Immature natural killer cell (primary cell): ENCODE data around the gene SPRR2A. TPM values are rescaled to one million over a fixed set of nuclear protein-coding genes. Genes with fewer than 3 reads are reported as not detected.
"Not testable (repeated sequence)": the region's sequence is repeated elsewhere in the genome, so short reads cannot be mapped to it uniquely, and the experiment has no call there.

ENCODE experiments used
- DNase-seq, 3 donors: peaks; one replicate each; pipeline ENCODE4 v3.0.0; 2022; ENCODE audit warnings: mixed read lengths in 1 of 3
- H3K27ac Mint-ChIP-seq, 6 donors: one replicate each; pipeline ENCODE4 v1.8.0; 2020; ENCODE audit warnings: mixed read lengths in 6 of 6, mild to moderate bottlenecking in 5 of 6, inconsistent platforms in 4 of 6, moderate library complexity in 3 of 6
- H3K27me3 Mint-ChIP-seq, 3 donors: one replicate each; pipeline ENCODE4 v1.8.0; 2020 to 2021; ENCODE audit warnings: low read depth in 3 of 3, mild to moderate bottlenecking in 3 of 3, mixed read lengths in 3 of 3, moderate library complexity in 3 of 3, inconsistent platforms in 1 of 3
- H3K36me3 Mint-ChIP-seq, 3 donors: one replicate each; pipeline ENCODE4 v1.8.0; 2020; ENCODE audit warnings: mixed read lengths in 3 of 3, inconsistent platforms in 2 of 3, mild to moderate bottlenecking in 2 of 3
- H3K4me1 Mint-ChIP-seq, 2 donors: one replicate each; pipeline ENCODE4 v1.8.0; 2020; ENCODE audit warnings: inconsistent platforms in 2 of 2, mild to moderate bottlenecking in 2 of 2, mixed read lengths in 2 of 2, moderate library complexity in 1 of 2
- H3K4me3 Mint-ChIP-seq, 5 donors: one replicate each; pipeline ENCODE4 v1.8.0; 2020; ENCODE audit warnings: mild to moderate bottlenecking in 5 of 5, mixed read lengths in 5 of 5, inconsistent platforms in 3 of 5, moderate library complexity in 3 of 5
- H3K9me3 Mint-ChIP-seq, 6 donors: one replicate each; pipeline ENCODE4 v1.8.0; 2020; ENCODE audit warnings: mild to moderate bottlenecking in 6 of 6, mixed read lengths in 6 of 6, inconsistent platforms in 4 of 6, moderate library complexity in 3 of 6
- polyA plus RNA-seq, 3 donors: library from polyadenylated mRNA; unstranded; fragments of 300-500 nt; fragmentation: Illumina TruSeq; gene quantifications; one replicate each; pipeline ENCODE4 v1.2.3, GENCODE V29; 2021

SPRR2A gene
- polyA plus RNA-seq, 3 donors from 2014 or later: not detected

DNA sequence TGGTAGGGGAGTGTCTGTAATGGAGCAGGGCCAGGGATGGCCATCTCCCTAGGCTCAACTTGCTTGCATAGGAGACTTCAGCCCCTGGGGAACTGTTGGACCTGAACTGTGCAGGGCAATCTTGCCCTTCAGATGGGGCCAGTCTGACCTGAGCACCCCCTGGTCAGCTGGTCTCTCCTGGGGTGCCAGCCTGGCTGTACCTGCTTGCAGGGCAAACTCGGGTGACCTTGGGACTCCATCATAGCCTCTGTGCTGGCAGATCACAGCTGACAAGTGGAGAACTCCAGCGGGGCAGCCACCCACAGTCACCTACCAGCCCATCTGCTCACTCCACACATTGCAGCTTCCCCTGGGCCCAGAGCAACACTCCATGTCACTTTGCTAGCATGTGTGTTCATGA, 8.1 kb downstream of the SPRR2A start:
- no peak for DNase-seq
- Mint-ChIP-seq H3K4me3 (no peak overlapping the region), H3K36me3 (no peaks in the 10 kb centered on the region), H3K27ac (no peak overlapping the region), H3K27me3 (peaks cover 3 to 25% (median 10%) of the 10 kb centered on the region in 3 donors), H3K4me1 (no peaks in the 10 kb centered on the region), H3K9me3 (peaks cover 0 to 3% (median 0%) of the 10 kb centered on the region in 6 donors)

DNA sequence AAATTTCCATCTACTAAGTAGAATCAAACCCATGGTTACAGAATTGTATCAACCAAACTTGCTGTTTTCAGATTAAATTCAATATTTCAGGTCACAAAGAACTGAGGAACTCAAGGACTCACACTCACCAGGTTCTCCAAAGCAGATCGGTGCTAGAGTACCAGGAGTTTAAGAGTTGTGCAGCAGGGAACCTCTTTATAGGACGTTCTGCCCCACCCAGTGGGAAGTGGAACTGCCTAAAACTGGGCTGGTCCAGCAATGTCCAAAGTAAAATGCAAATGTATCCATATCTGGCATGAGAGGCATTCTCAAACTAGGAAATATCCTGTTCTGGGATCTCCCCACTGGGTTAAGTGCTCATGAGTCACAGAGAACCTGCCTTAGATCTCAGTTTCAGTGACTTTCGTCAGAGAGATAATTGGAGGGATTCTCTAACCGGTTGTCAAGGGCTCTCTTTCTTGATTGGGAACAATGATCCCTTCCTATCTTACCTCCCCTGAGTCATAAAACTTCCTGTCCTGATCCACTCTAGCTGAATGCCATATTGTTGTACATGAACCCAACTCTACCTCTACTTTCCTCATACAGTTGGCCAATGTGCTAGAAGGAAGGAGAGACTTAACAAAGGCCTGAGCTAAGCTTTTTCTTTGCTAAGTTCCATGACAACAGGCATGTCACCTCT, 16.2 kb downstream of the SPRR2A start, which contains the start of gene SPRR2D:
Gene SPRR2D, minus strand, starts transcription at position 171 of the 682 bp plus-strand sequence. CDS start 774 bp downstream, outside the sequence.
- H3K4me1 Mint-ChIP-seq: no peaks in the 10 kb centered on the region
- H3K4me3 Mint-ChIP-seq: no peak within 1 kb of the TSS
- peaks cover 7 to 14% (median 7%) of the 10 kb centered on the region in 3 donors for H3K27me3 Mint-ChIP-seq
- H3K36me3 Mint-ChIP-seq: no peaks in the 10 kb centered on the region
- no peak for DNase-seq
- peaks cover 0 to 6% (median 0%) of the 10 kb centered on the region in 6 donors for H3K9me3 Mint-ChIP-seq
- no peak within 1 kb of the TSS for H3K27ac Mint-ChIP-seq

DNA sequence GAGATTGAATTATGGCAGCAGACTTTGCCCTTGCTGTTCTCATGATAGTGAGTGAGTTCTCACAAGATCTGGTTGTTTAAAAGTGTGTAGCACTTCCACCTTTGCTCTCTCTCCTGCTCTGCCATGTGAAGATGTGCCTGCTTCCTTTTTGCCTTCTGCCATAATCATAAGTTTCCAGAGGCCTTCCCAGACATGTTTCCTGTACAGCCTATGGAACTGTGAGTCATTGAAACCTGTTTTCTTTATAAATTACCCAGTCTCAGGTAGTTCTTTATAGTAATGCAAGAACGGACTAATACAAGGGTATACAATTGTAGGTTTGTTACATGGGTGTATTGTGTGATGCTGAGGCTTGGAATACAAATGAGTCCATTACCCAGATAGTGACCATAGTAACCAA, 22.1 kb downstream of the SPRR2A start:
- Mint-ChIP-seq H3K4me1 (no peaks in the 10 kb centered on the region), H3K27ac (no peak overlapping the region), H3K4me3 (no peak overlapping the region), H3K9me3 (no peaks in the 10 kb centered on the region), H3K27me3 (peaks cover 2 to 5% (median 3%) of the 10 kb centered on the region in 3 donors), H3K36me3 (no peaks in the 10 kb centered on the region)
- no peak for DNase-seq

DNA sequence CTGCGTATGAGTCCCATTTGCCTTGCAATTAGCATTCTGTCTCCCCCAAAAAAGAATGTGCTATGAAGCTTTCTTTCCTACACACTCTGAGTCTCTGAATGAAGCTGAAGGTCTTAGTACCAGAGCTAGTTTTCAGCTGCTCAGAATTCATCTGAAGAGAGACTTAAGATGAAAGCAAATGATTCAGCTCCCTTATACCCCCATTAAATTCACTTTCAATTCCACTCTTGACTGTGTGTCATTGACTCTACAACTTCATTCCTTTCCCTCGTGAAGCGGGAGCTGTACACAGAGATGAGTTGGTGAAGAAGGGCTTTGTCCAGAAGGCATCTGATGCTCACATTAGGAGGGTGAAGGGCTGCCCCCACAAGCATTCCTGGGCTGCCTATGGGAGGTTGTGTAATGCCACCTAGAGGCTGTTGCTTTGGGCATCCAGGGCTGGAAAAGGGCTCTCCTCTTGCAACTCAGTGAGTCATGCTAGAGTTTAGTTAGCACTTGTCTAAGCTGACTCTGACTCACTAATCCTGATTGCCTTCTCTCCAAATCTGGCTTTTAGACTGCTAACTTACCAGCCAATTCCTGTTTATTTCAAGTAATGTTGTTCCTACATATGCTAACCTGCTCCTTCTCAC, 24.5 kb downstream of the SPRR2A start:
- Mint-ChIP-seq H3K36me3 (no peaks in the 10 kb centered on the region), H3K9me3 (peaks cover 0 to 2% (median 0%) of the 10 kb centered on the region in 6 donors), H3K27me3 (peaks cover 3 to 5% (median 5%) of the 10 kb centered on the region in 3 donors), H3K27ac (no peak overlapping the region), H3K4me3 (no peak overlapping the region), H3K4me1 (no peaks in the 10 kb centered on the region)
- no peak for DNase-seq

DNA sequence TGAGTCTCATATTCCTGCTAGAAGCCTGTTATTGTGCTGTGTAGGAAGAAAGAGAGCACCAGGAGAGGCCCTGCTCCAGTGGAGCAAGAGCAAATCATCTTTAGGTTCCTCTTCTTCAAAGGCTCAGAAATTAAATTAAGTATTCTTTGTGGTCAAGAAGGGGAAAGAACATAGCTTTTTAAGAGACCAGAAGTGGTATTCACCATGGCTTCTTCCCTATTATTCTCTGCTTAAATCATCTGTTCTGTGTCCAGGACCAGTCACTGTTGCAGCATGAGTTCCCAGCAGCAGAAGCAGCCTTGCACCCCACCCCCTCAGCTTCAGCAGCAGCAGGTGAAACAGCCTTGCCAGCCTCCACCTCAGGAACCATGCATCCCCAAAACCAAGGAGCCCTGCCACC, 25.2 kb downstream of the SPRR2A start:
- peaks cover 0 to 2% (median 0%) of the 10 kb centered on the region in 6 donors for H3K9me3 Mint-ChIP-seq
- H3K27ac Mint-ChIP-seq: no peak overlapping the region
- no peaks in the 10 kb centered on the region for H3K36me3 Mint-ChIP-seq
- no peak for DNase-seq
- H3K4me1 Mint-ChIP-seq: no peaks in the 10 kb centered on the region
- no peak overlapping the region for H3K4me3 Mint-ChIP-seq
- H3K27me3 Mint-ChIP-seq: peaks cover 3 to 5% (median 5%) of the 10 kb centered on the region in 3 donors

DNA sequence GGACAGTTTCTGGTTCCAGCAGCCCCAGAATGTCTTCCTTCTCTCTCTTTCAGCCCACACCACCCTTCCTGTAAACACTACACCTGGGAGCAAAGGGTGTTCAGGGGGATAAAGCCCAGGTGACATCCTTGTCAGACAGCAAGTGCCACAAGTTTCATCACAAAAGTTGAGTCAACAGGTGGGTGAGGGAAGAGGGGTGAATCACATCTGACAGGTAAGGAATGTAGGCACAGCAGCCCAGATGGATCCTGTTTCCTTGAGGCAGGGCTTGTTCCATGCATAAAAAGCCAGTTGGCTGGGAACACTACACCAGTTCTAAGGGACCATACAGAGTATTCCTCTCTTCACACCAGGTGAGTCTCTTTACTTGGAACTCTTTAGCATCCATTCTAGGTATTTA, 26.4 kb downstream of the SPRR2A start, which contains the start of gene SPRR1B:
Gene SPRR1B, plus strand, starts transcription at position 309 of the 400 bp plus-strand sequence. CDS start 1,143 bp downstream, outside the sequence.
- Mint-ChIP-seq H3K27me3 (peaks cover 3 to 8% (median 3%) of the 10 kb centered on the region in 3 donors), H3K4me1 (no peaks in the 10 kb centered on the region), H3K27ac (no peak within 1 kb of the TSS), H3K9me3 (peaks cover 0 to 2% (median 0%) of the 10 kb centered on the region in 6 donors), H3K4me3 (no peak within 1 kb of the TSS), H3K36me3 (no peaks in the 10 kb centered on the region)
- no peak for DNase-seq

DNA sequence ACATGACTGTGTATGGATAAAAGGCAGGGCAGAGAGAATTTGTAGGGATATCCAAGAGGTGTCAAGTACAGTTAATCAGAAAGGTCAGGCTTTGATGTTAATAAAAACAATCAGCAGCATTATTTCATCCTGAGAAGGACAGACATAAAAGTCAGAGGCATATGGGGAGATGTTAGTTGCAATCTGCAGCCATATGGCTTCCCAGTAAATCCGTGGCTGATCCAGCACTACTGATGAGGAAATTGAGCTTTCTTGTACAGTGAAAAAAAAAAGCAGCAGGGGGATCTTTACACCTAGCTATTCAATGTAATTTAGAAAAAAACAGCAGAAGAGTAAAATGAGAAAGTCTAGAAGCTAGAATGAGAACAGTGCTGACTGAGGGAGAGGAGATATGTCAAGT, 28.5 kb downstream of the SPRR2A start:
- Mint-ChIP-seq H3K27me3 (peaks cover 0 to 8% (median 3%) of the 10 kb centered on the region in 3 donors), H3K27ac (no peak overlapping the region), H3K9me3 (peaks cover 0 to 2% (median 0%) of the 10 kb centered on the region in 6 donors), H3K4me1 (no peaks in the 10 kb centered on the region), H3K4me3 (no peak overlapping the region), H3K36me3 (no peaks in the 10 kb centered on the region)
- no peak for DNase-seq

DNA sequence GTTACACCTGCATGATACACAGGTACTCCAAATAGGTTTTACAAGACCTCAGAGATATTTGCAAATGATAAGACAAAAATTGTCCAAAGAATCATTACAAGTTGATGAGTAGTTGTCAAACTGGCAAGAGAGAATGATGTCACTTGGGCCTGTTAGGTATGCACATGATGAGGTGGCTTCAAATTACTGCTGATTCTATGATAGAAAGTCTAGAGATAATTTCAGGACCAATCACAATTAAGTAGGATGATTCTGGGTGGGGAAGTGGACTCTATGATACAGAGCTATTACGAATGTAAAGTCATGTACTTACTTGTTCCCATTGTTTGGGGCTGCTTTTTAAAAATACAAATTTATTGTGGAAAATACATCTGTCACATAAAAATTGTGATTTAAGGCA, 31.5 kb downstream of the SPRR2A start:
- DNase-seq: no peak
- no peak overlapping the region for H3K27ac Mint-ChIP-seq
- no peak overlapping the region for H3K4me3 Mint-ChIP-seq
- peaks cover 0 to 9% (median 5%) of the 10 kb centered on the region in 3 donors for H3K27me3 Mint-ChIP-seq
- no peaks in the 10 kb centered on the region for H3K36me3 Mint-ChIP-seq
- no peaks in the 10 kb centered on the region for H3K4me1 Mint-ChIP-seq
- H3K9me3 Mint-ChIP-seq: peaks cover 0 to 2% (median 0%) of the 10 kb centered on the region in 6 donors

DNA sequence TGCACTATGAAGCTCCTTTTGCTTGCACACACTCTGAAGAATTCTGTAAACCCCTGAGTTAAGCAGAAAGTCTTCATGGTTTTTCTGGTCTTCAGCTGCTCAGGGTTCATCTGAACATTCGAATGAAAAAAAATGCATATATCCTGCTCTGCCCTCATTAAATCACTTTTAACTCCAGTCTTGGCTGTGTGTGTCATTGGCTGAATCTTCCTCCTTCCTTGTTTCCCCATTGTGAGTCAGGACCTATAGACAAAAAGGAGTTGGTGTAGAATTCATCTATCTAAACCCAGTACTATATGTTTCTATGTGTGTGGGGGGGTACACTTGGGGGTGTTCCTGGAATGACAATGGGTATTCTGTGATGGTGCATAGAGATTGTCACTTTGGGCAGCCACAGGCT, 32.9 kb downstream of the SPRR2A start:
- no peaks in the 10 kb centered on the region for H3K4me1 Mint-ChIP-seq
- peaks cover 0 to 4% (median 0%) of the 10 kb centered on the region in 6 donors for H3K9me3 Mint-ChIP-seq
- DNase-seq: no peak
- H3K4me3 Mint-ChIP-seq: no peak overlapping the region
- H3K27ac Mint-ChIP-seq: no peak overlapping the region
- H3K36me3 Mint-ChIP-seq: no peaks in the 10 kb centered on the region
- H3K27me3 Mint-ChIP-seq: peaks cover 0 to 11% (median 5%) of the 10 kb centered on the region in 3 donors

DNA sequence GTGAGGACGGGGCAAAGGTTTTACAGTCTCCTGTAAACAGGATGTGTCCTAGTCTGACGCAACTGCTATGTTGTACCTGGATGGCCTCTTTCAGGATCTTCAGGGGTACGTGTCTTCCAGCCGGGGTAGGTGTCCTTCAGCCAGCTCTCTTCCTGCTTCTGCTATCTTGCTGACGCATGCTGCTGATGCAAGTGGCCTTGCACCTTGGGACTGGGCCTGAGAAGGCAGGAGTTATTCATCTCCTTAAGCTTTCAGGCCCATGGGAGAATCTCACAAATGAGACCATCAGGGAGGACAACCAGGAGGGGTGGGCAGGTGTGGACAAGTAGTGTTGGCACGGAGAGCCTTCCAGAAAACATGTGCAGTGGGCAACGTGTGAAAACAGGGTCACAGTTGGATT, 34.2 kb downstream of the SPRR2A start:
- Mint-ChIP-seq H3K27me3 (peaks cover 0 to 14% (median 4%) of the 10 kb centered on the region in 3 donors), H3K4me1 (no peaks in the 10 kb centered on the region), H3K9me3 (peaks cover 0 to 4% (median 0%) of the 10 kb centered on the region in 6 donors), H3K27ac (no peak overlapping the region), H3K4me3 (no peak overlapping the region), H3K36me3 (no peaks in the 10 kb centered on the region)
- no peak for DNase-seq

DNA sequence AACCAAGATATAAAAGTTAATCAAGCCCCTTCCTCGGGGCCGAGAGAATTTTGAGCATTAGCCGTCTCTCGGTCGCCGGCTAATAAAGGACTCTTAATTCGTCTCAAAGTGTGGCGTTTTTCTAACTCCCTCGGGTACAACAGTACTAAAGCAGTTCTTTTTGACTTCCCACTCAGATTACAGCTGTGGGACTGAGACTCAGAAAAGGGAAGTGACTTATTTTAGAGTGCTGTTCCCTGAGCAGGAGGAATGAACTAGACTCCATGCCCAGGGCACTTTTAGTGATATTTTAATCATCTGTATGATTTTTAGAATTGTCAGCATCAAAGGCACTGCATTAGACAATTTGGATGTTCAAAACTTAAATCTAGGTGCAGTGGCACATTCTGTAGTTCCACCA, 35.0 kb downstream of the SPRR2A start:
- H3K27ac Mint-ChIP-seq: not testable (repeated sequence)

DNA sequence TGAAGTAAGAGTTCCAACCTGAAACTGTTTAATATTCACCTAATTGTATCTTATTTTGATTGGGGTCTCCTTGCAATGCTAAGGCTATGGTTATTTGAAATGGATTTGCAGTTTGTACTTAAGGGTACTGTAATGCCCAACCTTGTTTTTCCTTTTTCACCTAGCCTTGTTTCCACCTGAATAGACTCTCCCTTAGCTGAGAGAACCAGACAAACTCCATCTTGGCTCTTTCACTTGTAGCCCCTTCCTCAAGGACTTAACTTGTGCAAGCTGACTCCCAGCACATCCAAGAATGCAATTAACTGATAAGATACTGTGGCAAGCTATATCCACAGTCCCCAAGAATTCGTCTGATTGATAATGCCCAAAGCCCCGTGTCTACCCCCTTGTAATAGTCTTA, 35.5 kb downstream of the SPRR2A start:
- not testable (repeated sequence) for H3K4me1 Mint-ChIP-seq, H3K36me3 Mint-ChIP-seq, H3K4me3 Mint-ChIP-seq, DNase-seq, H3K27ac Mint-ChIP-seq, H3K9me3 Mint-ChIP-seq
- peaks cover 0 to 16% (median 4%) of the 10 kb centered on the region in 3 donors for H3K27me3 Mint-ChIP-seq

More for the DNA sequence above, 35.0 kb downstream of the SPRR2A start:
- H3K9me3 Mint-ChIP-seq, DNase-seq, H3K4me3 Mint-ChIP-seq, H3K36me3 Mint-ChIP-seq, H3K4me1 Mint-ChIP-seq: not testable (repeated sequence)
- H3K27me3 Mint-ChIP-seq: peaks cover 0 to 14% (median 4%) of the 10 kb centered on the region in 3 donors

DNA sequence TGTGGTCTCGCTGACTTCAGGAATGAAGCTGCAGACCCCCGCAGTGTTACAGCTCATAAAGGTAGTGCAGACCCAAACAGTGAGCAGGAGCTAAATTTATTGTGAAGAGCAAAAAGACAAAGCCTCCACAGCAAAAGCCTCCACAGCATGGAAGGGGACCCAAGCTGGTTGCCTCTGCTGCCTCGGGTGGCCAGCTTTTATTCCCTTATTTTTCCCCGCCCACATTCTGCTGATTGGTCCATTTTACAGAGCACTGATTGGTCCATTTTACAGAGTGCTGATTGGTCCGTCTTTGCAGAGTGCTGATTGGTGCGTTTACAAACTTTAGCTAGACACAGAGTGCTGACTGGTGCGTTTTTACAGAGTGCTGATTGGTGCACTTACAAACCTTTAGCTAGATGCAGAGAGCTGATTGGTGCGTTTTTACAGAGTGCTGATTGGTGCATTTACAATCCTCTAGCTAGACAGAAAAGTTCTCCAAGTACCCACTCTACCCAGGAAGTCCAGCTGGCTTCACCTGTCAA, 46.0 kb downstream of the SPRR2A start:
- not testable (repeated sequence) for DNase-seq, H3K9me3 Mint-ChIP-seq, H3K27ac Mint-ChIP-seq, H3K4me1 Mint-ChIP-seq, H3K4me3 Mint-ChIP-seq, H3K36me3 Mint-ChIP-seq, H3K27me3 Mint-ChIP-seq
